GM19468 (cell line): Measurements from ENCODE around the gene ANGPT4.
"Not testable (repeated sequence)": the region's sequence is repeated elsewhere in the genome, so short reads cannot be mapped to it uniquely, and the experiment has no call there.

ENCODE experiments used
- ATAC-seq: cut with Tn5 transposase; IDR thresholded peaks from one replicate; pipeline ENCODE4 v1.9.1; 2021; ENCODE audit warnings: mild to moderate bottlenecking, moderate library complexity, moderate number of reproducible peaks; ENCODE audit not compliant: unreplicated experiment; ENCODE audit errors: extremely low read depth

ANGPT4 gene

GRCh38 chr20:910132-910869 lies 5.8 kb downstream of the ANGPT4 start:
- no peak for ATAC-seq

GRCh38 chr20:909641-910040 lies 6.5 kb downstream of the ANGPT4 start:
- ATAC-seq, result no peak

DNA sequence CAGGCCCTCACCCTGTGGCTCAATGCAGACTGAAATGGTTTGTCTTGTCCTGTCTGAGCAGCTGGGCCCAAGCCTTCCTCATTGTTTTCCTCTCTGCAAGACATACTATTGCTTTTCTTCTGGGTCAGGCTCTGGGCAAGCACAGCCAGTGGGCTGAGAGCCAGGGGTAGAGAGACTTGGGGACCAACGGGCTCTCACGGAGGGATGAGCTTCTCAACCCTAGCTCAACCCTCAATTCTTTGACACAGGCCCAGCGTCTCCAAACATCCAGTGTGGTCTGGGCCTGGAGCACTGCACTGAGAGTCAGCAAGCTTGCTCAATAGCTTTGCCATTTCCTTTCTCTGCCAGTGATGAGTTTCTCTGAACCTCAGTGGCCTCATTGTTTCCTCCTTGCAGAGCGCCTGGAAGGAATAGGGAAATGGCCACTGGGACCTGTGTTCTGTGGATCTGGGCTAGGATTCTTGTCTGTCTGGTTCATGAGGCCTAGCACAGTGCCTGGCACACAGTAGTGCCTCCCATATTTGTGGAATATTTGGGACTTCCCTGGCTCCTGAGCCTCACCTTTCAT lies 9.3 kb downstream of the ANGPT4 start:
- ATAC-seq, result no peak

GRCh38 chr20:906001-906520 lies 10.1 kb downstream of the ANGPT4 start:
- ATAC-seq, result no peak

DNA sequence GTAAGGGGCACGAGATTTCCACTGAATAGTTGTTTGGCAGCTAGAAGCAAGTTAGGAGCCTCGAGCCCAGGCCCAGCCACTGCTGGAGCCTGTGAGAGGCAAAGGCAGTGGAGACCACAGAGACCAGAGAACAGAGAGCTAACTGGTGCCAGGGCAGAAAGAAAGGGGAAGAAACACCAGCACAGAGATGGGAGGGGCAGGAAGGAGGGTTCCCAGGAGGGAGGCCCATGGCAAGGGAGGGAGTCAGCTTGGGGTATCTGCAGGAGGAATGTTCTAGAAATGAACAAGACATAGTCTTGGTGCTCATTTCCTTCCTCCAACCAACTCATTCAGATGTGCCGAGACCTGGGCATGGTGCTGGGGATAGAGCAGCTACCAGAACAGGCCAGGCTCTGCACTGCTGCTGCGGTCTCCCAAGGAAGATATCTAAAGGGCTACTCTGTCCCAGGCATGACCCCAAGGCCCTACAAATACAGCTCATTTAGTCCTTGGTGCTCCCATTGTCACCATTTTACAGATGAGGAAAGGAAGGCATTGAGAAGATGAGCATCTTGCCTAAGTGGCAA lies 10.7 kb downstream of the ANGPT4 start:
- ATAC-seq, result no peak

- no peak for ATAC-seq
These were observed 12.0 kb downstream of the ANGPT4 start for GRCh38 chr20:904039-904545.

DNA sequence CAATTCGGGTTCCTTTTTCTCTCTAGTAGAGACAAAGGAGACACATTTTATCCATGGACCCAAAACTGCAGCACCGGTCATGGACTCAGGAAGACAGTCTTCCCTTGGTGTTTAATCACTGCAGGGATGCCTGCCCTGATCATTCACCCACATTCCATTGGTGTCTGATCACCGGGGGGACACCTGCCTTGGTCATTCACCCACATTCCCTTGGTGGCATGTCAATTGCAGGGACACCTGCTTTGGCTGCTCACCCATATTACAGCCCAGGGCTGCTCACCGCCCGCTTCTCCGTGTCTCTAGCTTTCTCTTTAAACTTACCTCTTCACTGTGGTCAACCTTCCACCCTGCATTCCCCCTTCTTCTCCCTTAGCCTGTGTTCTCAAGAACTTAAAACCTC lies 18.7 kb downstream of the ANGPT4 start:
- ATAC-seq, result not testable (repeated sequence)

GRCh38 chr20:896501-897025 lies 19.6 kb downstream of the ANGPT4 start:
- ATAC-seq, result no peak

GRCh38 chr20:892371-892770 lies 23.8 kb downstream of the ANGPT4 start:
- ATAC-seq, result not testable (repeated sequence)

DNA sequence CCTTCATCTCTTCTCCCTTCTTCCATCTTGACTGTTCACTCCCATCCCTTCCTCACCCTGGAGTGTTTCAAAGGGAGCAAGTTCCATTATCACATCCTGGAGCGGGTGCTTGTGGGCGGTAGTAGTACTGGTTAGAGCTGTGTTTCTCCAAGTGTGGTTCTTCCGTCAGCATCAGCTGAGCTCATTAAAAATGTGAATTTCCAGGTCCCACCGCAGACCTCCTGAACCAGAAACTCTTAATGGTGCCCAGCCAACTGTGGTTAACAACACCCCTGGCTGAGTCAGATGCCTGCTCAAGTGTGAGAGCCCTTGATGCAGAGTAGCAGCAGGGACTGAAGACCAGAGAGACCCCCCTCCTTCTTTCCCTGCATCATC lies 24.4 kb downstream of the ANGPT4 start:
- ATAC-seq, result no peak

DNA sequence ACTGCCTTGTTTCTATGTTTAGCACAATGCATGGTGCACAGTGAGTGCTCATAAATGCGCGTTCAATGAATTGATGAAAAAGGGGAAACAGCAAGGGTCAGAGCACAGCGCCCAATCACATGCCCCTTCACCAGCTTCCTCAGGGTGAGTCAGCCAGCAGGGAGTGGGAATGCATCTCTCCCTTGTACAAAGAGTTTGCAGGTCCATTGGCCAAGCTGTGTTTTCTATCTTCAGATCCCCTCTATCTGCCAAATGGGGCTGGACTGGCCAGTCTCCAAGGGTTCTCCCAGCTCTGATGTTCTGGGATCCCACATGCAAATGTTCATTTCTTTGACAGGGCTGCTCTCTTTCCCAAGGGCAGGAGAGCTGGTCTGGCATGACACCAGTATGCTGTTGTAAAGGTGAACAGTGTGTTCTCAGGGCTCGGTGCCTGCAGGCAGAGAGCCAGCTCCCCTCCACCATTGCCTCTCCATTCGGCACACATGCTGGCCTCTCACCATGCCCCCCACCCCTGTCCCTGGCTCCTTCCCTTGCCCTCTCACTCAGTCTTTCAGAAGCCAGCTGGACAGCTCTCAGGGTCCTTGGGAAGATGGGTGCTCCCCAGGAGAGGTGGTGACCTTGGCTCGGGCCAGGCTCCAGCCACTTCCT lies 25.0 kb downstream of the ANGPT4 start:
- ATAC-seq, result no peak

DNA sequence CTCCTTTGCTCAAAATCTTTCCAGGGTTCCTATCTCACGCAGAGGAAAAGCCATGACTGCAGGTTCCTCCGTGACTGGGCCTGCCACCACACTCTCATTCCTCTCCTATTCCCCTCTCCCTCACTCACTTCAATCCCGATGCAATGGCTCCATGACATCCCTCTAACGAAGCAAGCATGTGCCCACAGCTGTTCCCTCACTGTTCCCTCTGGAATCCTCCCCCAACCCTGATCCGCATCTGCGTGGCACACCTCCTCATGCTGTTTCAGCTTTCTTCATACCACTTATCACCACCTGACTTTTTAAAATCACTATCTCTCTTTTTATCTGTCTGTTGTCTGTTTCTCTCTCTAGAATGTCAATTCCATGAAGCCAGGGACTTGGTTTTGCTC lies 25.5 kb downstream of the ANGPT4 start:
- ATAC-seq, result no peak

- ATAC-seq, result no peak
These were observed 26.1 kb downstream of the ANGPT4 start for GRCh38 chr20:889932-890463.

- ATAC-seq, result no peak
These were observed 27.0 kb downstream of the ANGPT4 start for GRCh38 chr20:889106-889505.

GRCh38 chr20:888057-888456 lies 28.1 kb downstream of the ANGPT4 start:
- no peak for ATAC-seq

GRCh38 chr20:887137-887536 lies 29.0 kb downstream of the ANGPT4 start:
- ATAC-seq, result no peak

- ATAC-seq, result no peak
These were observed 30.9 kb downstream of the ANGPT4 start for GRCh38 chr20:884983-885952.

DNA sequence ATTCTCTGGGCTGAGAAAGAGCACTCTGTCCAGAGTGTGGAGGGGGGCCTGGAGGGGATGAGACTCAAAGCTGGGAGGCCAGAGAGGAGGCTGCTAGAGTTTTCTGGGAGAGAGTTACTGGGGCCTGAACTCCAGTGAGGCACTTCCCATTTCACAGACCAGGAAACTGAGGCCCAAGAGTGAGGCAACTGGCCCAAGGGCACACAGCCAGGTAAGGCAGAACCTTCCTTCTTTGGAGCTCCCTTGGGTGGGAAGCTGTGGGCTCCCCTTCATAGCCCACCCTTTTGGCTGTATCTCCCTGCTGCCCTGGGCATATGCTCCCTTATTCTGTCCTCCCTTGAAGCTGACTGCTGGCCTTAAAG lies 34.4 kb downstream of the ANGPT4 start:
- ATAC-seq, result no peak

DNA sequence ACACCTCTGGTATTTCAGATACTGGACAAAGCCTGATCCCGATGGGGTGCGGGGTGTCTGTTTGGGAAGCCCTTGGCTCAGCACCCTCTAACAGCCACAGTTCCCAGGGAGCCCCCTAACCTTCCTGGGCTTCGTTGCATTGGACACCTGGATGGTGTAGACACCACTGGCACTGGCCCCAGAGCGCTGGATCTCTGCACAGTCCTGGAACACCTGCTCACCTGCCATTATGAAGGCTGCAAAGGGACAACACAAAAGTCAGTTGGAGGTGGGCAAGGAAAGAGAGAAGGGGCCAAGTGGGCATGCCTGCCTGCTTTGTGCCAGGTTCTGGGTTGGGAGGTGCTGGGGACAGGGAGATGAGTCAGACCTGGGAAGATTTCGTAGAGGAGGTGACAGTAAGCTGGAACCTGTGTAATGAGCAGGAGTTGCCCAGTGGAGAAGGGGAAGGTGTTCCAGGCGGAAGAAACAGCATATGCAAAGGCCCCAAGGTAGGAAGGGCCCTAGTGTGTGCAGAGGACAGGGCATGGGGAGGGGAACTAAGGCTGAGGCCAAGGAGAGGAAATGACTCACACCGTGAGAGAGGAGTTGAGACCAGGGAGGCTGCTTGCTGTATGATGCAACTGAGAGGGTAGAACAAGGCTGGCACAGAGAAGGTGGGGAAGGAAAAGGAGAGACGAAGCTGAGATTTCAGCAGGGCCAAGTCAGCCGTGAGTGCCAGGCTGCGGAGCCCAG lies 34.9 kb downstream of the ANGPT4 start:
- no peak for ATAC-seq
